Ishikawa (cell line): ENCODE measurements around the gene ADD3.

Source experiments
- CEBPB ChIP-seq: IDR thresholded peaks from 2 replicates; pipeline ENCODE4 v1.6.1; 2012
- CREB1 ChIP-seq: IDR thresholded peaks from 2 replicates; pipeline ENCODE4 v1.6.1; 2012; ENCODE audit warnings: low read depth
- EGR1 ChIP-seq: IDR thresholded peaks from 2 replicates; pipeline ENCODE4 v1.6.1; 2012
- EP300 ChIP-seq: IDR thresholded peaks from 2 replicates; pipeline ENCODE4 v1.6.1; 2012; ENCODE audit warnings: borderline replicate concordance
- FOXM1 ChIP-seq: IDR thresholded peaks from 2 replicates; pipeline ENCODE4 v1.6.1; 2012; ENCODE audit warnings: low read depth, borderline replicate concordance
- MAX ChIP-seq: IDR thresholded peaks from 2 replicates; pipeline ENCODE4 v1.6.1; 2012
- NFIC ChIP-seq: IDR thresholded peaks from 2 replicates; pipeline ENCODE4 v1.6.1; 2012
- RAD21 ChIP-seq: IDR thresholded peaks from 2 replicates; pipeline ENCODE4 v1.6.1; 2012; ENCODE audit warnings: low read depth
- REST ChIP-seq: IDR thresholded peaks from 2 replicates; pipeline ENCODE4 v1.6.1; 2012; ENCODE audit warnings: low read depth, mild to moderate bottlenecking
- TAF1 ChIP-seq: IDR thresholded peaks from 2 replicates; pipeline ENCODE4 v1.6.1; 2012; ENCODE audit warnings: low read depth, mild to moderate bottlenecking
- TCF12 ChIP-seq: IDR thresholded peaks from 2 replicates; pipeline ENCODE4 v1.6.1; 2012; ENCODE audit warnings: low read depth
- TEAD4 ChIP-seq: IDR thresholded peaks from 2 replicates; pipeline ENCODE4 v1.6.1; 2012
- USF1 ChIP-seq: IDR thresholded peaks from 2 replicates; pipeline ENCODE4 v1.6.1; 2012
- YY1 ChIP-seq: IDR thresholded peaks from 2 replicates; pipeline ENCODE4 v1.6.1; 2012; ENCODE audit warnings: low read depth
- ZBTB7A ChIP-seq: IDR thresholded peaks from 2 replicates; pipeline ENCODE4 v1.6.1; 2012; ENCODE audit warnings: low read depth

ADD3 gene

GRCh38 chr10:110036640-110037039 is 28.9 kb downstream of the ADD3 start:
- TF ChIP-seq MAX (no peak), CEBPB (no peak), NFIC (no peak), USF1 (no peak), CREB1 (no peak), TAF1 (no peak), ZBTB7A (no peak), TEAD4 (no peak), TCF12 (no peak), REST (no peak), RAD21 (no peak), FOXM1 (no peak), EGR1 (no peak), YY1 (no peak)

GRCh38 chr10:110039254-110039653 is 31.5 kb downstream of the ADD3 start:
- TF ChIP-seq CREB1: no peak
- no peak for TF ChIP-seq NFIC
- no peak for TF ChIP-seq EP300
- no peak for TF ChIP-seq REST
- no peak for TF ChIP-seq MAX
- no peak for TF ChIP-seq TCF12
- TF ChIP-seq CEBPB: no peak
- no peak for TF ChIP-seq USF1
- no peak for TF ChIP-seq TEAD4
- no peak for TF ChIP-seq FOXM1

- TF ChIP-seq EP300 (no peak), EGR1 (no peak), MAX (no peak), REST (no peak)
Measured at GRCh38 chr10:110040108-110040507, 32.3 kb downstream of the ADD3 start.

GRCh38 chr10:110040767-110041478 is 33.1 kb downstream of the ADD3 start:
- no peak for TF ChIP-seq CREB1
- no peak for TF ChIP-seq CEBPB
- no peak for TF ChIP-seq TAF1
- TF ChIP-seq REST: no peak
- no peak for TF ChIP-seq RAD21
- TF ChIP-seq FOXM1: no peak
- no peak for TF ChIP-seq TCF12
- TF ChIP-seq EP300: no peak
- no peak for TF ChIP-seq EGR1
- TF ChIP-seq USF1: no peak
- TF ChIP-seq ZBTB7A: no peak
- TF ChIP-seq YY1: no peak
- TF ChIP-seq MAX: no peak
- TF ChIP-seq NFIC: no peak
- TF ChIP-seq TEAD4: no peak
